ENCODE results near the gene ARSD.
A peak's percentile ranks its signal among the peaks of the same experiment; 100 is the strongest.
"Not testable (repeated sequence)": the region's sequence is repeated elsewhere in the genome, so short reads cannot be mapped to it uniquely, and the experiment has no call there.

ARSD gene

GRCh38 chrX:2928583-2929434 lies at the start of gene ARSD:
Gene ARSD, minus strand, starts transcription at chrX:2929339. Its CDS starts 64 bp downstream, at chrX:2929275.
- peak; percentile 28 for DNase-seq (ENCODE audit: low spot score)

- DNase-seq (ENCODE audit: low spot score), result not testable (repeated sequence)
Measured at GRCh38 chrX:2978639-2979038, 49.5 kb upstream of the ARSD start.

GRCh38 chrX:2974961-2975360 lies 45.8 kb upstream of the ARSD start:
- DNase-seq (ENCODE audit: low spot score), result no peak

GRCh38 chrX:2972391-2972790 lies 43.3 kb upstream of the ARSD start:
- DNase-seq (ENCODE audit: low spot score), result no peak

- no peak for DNase-seq (ENCODE audit: low spot score)
Measured at GRCh38 chrX:2969021-2969420, 39.9 kb upstream of the ARSD start.

GRCh38 chrX:2967998-2968909 lies 39.1 kb upstream of the ARSD start:
- DNase-seq (ENCODE audit: low spot score), result no peak

- DNase-seq (ENCODE audit: low spot score), result no peak
Measured at GRCh38 chrX:2967584-2967983, 38.4 kb upstream of the ARSD start.

- no peak for DNase-seq (ENCODE audit: low spot score)
Measured at GRCh38 chrX:2967012-2967411, 37.9 kb upstream of the ARSD start.

- DNase-seq (ENCODE audit: low spot score), result no peak
Measured at GRCh38 chrX:2965965-2966364, 36.8 kb upstream of the ARSD start.

- DNase-seq (ENCODE audit: low spot score), result not testable (repeated sequence)
Measured at GRCh38 chrX:2963992-2964794, 35.1 kb upstream of the ARSD start.

- DNase-seq (ENCODE audit: low spot score), result not testable (repeated sequence)
Measured at GRCh38 chrX:2963449-2963848, 34.3 kb upstream of the ARSD start.

- no peak for DNase-seq (ENCODE audit: low spot score)
Measured at GRCh38 chrX:2962381-2962780, 33.2 kb upstream of the ARSD start.

GRCh38 chrX:2960861-2961515 lies 31.8 kb upstream of the ARSD start:
- DNase-seq (ENCODE audit: low spot score), result no peak

GRCh38 chrX:2958199-2958598 lies 29.1 kb upstream of the ARSD start:
- DNase-seq (ENCODE audit: low spot score), result no peak

GRCh38 chrX:2955838-2956237 lies 26.7 kb upstream of the ARSD start:
- no peak for DNase-seq (ENCODE audit: low spot score)

- DNase-seq (ENCODE audit: low spot score), result no peak
Measured at GRCh38 chrX:2955281-2955680, 26.1 kb upstream of the ARSD start.

GRCh38 chrX:2954541-2954940 lies 25.4 kb upstream of the ARSD start:
- DNase-seq (ENCODE audit: low spot score), result no peak

- DNase-seq (ENCODE audit: low spot score), result not testable (repeated sequence)
Measured at GRCh38 chrX:2937942-2938341, 8.8 kb upstream of the ARSD start.

GRCh38 chrX:2934715-2935710 lies 5.9 kb upstream of the ARSD start:
- no peak for DNase-seq (ENCODE audit: low spot score)
